Astrocyte (in vitro differentiated cells and primary cell): ENCODE data around the gene SLC23A3. TPM values are rescaled to one million over a fixed set of nuclear protein-coding genes. Genes with fewer than 3 reads are reported as not detected.

Experiments
- DNase-seq: peaks from one replicate; pipeline ENCODE4 v3.0.0-alpha.2; 2010; ENCODE audit warnings: low read depth
- FAIRE-seq: peaks from 2 replicates; lab custom pipeline; 2011; peaks lifted over from hg19 to GRCh38; lab: Jason Lieb, UNC
- H2AFZ ChIP-seq: 2 replicates; pipeline ENCODE4 v1.6.0; 2012; ENCODE audit warnings: low read depth, low read length, inconsistent platforms
- H3K27ac ChIP-seq: 2 replicates; pipeline ENCODE4 v1.5.1; 2011; ENCODE audit warnings: low read depth, low read length, inconsistent platforms
- H3K27me3 ChIP-seq: 2 replicates; pipeline ENCODE4 v1.6.0; 2011; ENCODE audit warnings: low read length, inconsistent platforms; ENCODE audit not compliant: insufficient read depth
- H3K36me3 ChIP-seq: 2 replicates; pipeline ENCODE4 v1.5.1; 2011; ENCODE audit warnings: low read length, inconsistent platforms; ENCODE audit not compliant: insufficient read depth
- H3K4me1 ChIP-seq: 2 replicates; pipeline ENCODE4 v1.5.1; 2011; ENCODE audit warnings: low read length, inconsistent platforms; ENCODE audit not compliant: insufficient read depth
- H3K4me2 ChIP-seq: 2 replicates; pipeline ENCODE4 v1.6.0; 2012; ENCODE audit warnings: low read length, inconsistent platforms
- H3K4me3 ChIP-seq: 2 replicates; pipeline ENCODE4 v1.5.1; 2011; ENCODE audit warnings: low read depth, mild to moderate bottlenecking, low read length, inconsistent platforms; ENCODE audit not compliant: insufficient read depth
- H3K79me2 ChIP-seq: 2 replicates; pipeline ENCODE4 v1.6.0; 2012; ENCODE audit warnings: mild to moderate bottlenecking, low read length, inconsistent platforms; ENCODE audit not compliant: insufficient read depth
- H3K9ac ChIP-seq: 2 replicates; pipeline ENCODE4 v1.6.0; 2012; ENCODE audit warnings: mild to moderate bottlenecking, low read length, inconsistent platforms
- H3K9me3 ChIP-seq: 2 replicates; pipeline ENCODE4 v1.5.1; 2012; ENCODE audit warnings: low read depth, mild to moderate bottlenecking, low read length, inconsistent platforms; ENCODE audit not compliant: insufficient read depth
- H4K20me1 ChIP-seq: 2 replicates; pipeline ENCODE4 v1.6.0; 2012; ENCODE audit warnings: low read length, inconsistent platforms; ENCODE audit not compliant: insufficient read depth
- H3K27ac Mint-ChIP-seq: one replicate; pipeline ENCODE4 v1.8.0; 2021; ENCODE audit warnings: mild to moderate bottlenecking, mixed read lengths; ENCODE audit not compliant: unreplicated experiment
- H3K27me3 Mint-ChIP-seq: one replicate; pipeline ENCODE4 v1.8.0; 2021; ENCODE audit warnings: low read depth, mixed read lengths; ENCODE audit not compliant: unreplicated experiment
- H3K36me3 Mint-ChIP-seq: one replicate; pipeline ENCODE4 v1.8.0; 2021; ENCODE audit warnings: low read depth, mixed read lengths; ENCODE audit not compliant: unreplicated experiment
- H3K4me1 Mint-ChIP-seq: one replicate; pipeline ENCODE4 v1.8.0; 2021; ENCODE audit warnings: low read depth, mixed read lengths; ENCODE audit not compliant: unreplicated experiment
- H3K4me3 Mint-ChIP-seq: one replicate; pipeline ENCODE4 v1.8.0; 2021; ENCODE audit warnings: mild to moderate bottlenecking, moderate library complexity, mixed read lengths; ENCODE audit not compliant: unreplicated experiment
- H3K9me3 Mint-ChIP-seq: one replicate; pipeline ENCODE4 v1.8.0; 2021; ENCODE audit warnings: mild to moderate bottlenecking, mixed read lengths; ENCODE audit not compliant: unreplicated experiment
- EZH2 ChIP-seq: IDR thresholded peaks from 2 replicates; pipeline ENCODE4 v1.6.1; 2012; ENCODE audit warnings: mild to moderate bottlenecking, low read length, inconsistent platforms; ENCODE audit not compliant: insufficient read depth
- total RNA-seq: library from RNA; stranded (reverse); gene quantifications from 2 replicates; pipeline ENCODE4 v1.2.1, GENCODE V29; 2021
- TF ChIP-seq, protein P1 (sequence below): IDR thresholded peaks from 2 replicates; pipeline ENCODE4 v1.5.1; 2011; ENCODE audit warnings: low read depth, mild to moderate bottlenecking, inconsistent platforms, low read length, moderate library complexity; ENCODE audit not compliant: insufficient read depth

Gene SLC23A3
- total RNA-seq, 1 donor from 2014 or later, result 1.2 TPM

DNA sequence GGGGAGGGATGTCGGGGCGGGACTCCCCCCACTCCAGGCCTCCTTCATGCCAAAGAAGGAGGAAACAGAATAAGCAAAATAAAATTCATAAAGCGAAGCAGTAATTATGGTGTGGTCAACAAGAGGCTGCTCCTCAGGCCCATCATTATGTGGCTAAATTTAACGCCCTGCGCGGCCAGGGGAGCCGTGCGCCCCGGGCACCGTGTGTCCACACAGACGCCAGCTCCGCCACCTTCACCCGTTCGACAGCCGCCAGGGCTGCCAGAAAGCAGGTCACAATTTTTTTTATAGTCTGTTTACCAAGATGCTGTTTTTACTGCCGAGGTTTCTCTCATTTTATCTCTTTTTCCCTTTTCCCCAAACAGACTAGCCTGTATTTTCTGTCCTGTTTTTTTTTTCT lies 40.2 kb downstream of the SLC23A3 start:
- Histone ChIP-seq H3K27ac (no peak overlapping the region), H3K27me3 (no peaks in the 10 kb centered on the region), H3K4me2 (no peak overlapping the region), H3K9me3 (no peaks in the 10 kb centered on the region), H3K79me2 (no peaks in the 10 kb centered on the region), H3K4me3 (no peak overlapping the region), H3K9ac (no peak overlapping the region), H3K4me1 (peaks cover 12% of the 10 kb centered on the region), H3K36me3 (no peaks in the 10 kb centered on the region), H2AFZ (no peak overlapping the region), H4K20me1 (peaks cover 12% of the 10 kb centered on the region)
- TF ChIP-seq EZH2, result no peak
- TF ChIP-seq, protein P1, sequence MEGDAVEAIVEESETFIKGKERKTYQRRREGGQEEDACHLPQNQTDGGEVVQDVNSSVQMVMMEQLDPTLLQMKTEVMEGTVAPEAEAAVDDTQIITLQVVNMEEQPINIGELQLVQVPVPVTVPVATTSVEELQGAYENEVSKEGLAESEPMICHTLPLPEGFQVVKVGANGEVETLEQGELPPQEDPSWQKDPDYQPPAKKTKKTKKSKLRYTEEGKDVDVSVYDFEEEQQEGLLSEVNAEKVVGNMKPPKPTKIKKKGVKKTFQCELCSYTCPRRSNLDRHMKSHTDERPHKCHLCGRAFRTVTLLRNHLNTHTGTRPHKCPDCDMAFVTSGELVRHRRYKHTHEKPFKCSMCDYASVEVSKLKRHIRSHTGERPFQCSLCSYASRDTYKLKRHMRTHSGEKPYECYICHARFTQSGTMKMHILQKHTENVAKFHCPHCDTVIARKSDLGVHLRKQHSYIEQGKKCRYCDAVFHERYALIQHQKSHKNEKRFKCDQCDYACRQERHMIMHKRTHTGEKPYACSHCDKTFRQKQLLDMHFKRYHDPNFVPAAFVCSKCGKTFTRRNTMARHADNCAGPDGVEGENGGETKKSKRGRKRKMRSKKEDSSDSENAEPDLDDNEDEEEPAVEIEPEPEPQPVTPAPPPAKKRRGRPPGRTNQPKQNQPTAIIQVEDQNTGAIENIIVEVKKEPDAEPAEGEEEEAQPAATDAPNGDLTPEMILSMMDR, result no peak
- DNase-seq (no peak), FAIRE-seq (no peak)
- peaks cover 29% of the 10 kb centered on the region for H3K27me3 Mint-ChIP-seq
- peaks cover 6% of the 10 kb centered on the region for H3K4me1 Mint-ChIP-seq
- H3K27ac Mint-ChIP-seq, result no peak overlapping the region
- H3K36me3 Mint-ChIP-seq, result peaks cover 3% of the 10 kb centered on the region
- H3K9me3 Mint-ChIP-seq, result peaks cover 4% of the 10 kb centered on the region
- H3K4me3 Mint-ChIP-seq, result no peak overlapping the region

DNA sequence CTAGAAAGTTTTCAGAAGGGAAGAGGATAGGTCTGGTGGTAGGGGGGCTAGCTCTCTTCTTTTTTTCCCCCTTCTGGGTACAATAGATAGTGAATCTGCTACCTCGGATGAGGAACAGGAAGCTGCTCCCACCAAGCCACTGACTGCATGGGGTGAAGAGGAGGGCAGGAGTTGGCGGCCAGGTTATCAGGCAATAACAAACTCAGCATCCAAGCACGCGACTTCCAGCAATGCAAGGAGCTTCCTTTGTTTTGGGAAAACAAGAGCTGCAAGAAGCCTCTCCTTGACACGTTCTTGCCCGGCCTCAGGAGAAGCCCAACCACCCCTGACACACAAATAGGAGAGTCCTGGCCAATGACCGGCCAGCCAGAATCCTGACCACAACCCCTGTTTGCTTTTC lies 41.4 kb downstream of the SLC23A3 start:
- peaks cover 20% of the 10 kb centered on the region for H3K27me3 Mint-ChIP-seq

More for the DNA sequence above, 41.4 kb downstream of the SLC23A3 start:
- H3K36me3 Mint-ChIP-seq, result peaks cover 6% of the 10 kb centered on the region
- DNase-seq (no peak), FAIRE-seq (no peak)
- no peak overlapping the region for H3K9ac ChIP-seq
- H3K27ac ChIP-seq, result no peak overlapping the region
- H4K20me1 ChIP-seq, result peaks cover 15% of the 10 kb centered on the region
- peaks cover 20% of the 10 kb centered on the region for H3K4me1 ChIP-seq
- no peaks in the 10 kb centered on the region for H3K36me3 ChIP-seq
- no peak overlapping the region for H3K4me3 Mint-ChIP-seq
- no peaks in the 10 kb centered on the region for H3K9me3 ChIP-seq
- TF ChIP-seq, protein P1, result no peak
- TF ChIP-seq EZH2, result no peak
- H3K27ac Mint-ChIP-seq, result no peak overlapping the region
- peaks cover 4% of the 10 kb centered on the region for H3K9me3 Mint-ChIP-seq
- H3K4me3 ChIP-seq, result no peak overlapping the region
- H3K27me3 ChIP-seq, result no peaks in the 10 kb centered on the region
- no peak overlapping the region for H2AFZ ChIP-seq
- no peaks in the 10 kb centered on the region for H3K79me2 ChIP-seq
- peaks cover 15% of the 10 kb centered on the region for H3K4me1 Mint-ChIP-seq
- H3K4me2 ChIP-seq, result no peak overlapping the region
